Measurements from ENCODE around the gene TTLL8. TPM values are rescaled to one million over a fixed set of nuclear protein-coding genes. Genes with fewer than 3 reads are reported as not detected.

Gene TTLL8
- total RNA-seq, 3 donors from 2014 or later = not detected

DNA sequence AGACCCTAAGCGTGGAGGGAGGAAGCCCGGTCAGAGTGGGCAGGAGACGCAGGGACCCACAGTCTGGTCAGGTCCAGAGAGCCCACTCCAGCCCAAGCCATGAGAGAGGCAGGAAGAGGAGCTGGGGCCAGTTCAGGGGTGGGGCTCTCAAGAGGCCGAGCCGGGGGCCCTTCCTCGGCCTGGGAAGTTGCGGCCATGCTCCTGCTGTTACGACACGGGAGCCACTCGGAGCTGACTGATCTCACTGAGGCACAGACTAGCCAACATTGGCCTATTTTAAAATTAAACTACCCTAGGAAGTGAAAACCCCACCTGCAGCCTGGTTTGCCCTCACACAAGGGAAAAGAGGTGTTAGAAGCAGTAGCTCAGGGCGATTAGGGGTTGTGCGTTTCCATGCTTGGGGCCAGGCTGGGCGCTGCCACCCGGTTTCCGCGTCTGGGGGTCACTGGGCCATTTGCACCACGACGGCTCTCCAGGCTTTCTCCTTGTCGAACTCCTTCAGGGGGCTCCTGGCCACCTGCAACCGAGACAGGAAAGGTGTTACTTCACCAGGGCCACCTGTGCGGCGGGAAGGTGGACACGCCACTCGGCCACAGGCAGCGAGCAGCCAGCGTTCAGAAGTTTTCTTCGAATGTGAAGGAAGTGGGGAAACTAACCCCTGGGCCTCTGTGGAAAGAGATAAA is 3.2 kb upstream of the TTLL8 start:
- H3K4me3 ChIP-seq = no peak overlapping the region
- intact Hi-C loops (cut with DNase I; ENCODE audit: low total_unique reads) = no loop called here
- no peaks in the 10 kb centered on the region for H3K36me3 ChIP-seq
- H3K27ac ChIP-seq = no peak overlapping the region
- H3K4me1 ChIP-seq = no peaks in the 10 kb centered on the region
- H3K27me3 ChIP-seq = peaks cover 6 to 43% of the 10 kb centered on the region in 2 donors
- TF ChIP-seq, protein P1, sequence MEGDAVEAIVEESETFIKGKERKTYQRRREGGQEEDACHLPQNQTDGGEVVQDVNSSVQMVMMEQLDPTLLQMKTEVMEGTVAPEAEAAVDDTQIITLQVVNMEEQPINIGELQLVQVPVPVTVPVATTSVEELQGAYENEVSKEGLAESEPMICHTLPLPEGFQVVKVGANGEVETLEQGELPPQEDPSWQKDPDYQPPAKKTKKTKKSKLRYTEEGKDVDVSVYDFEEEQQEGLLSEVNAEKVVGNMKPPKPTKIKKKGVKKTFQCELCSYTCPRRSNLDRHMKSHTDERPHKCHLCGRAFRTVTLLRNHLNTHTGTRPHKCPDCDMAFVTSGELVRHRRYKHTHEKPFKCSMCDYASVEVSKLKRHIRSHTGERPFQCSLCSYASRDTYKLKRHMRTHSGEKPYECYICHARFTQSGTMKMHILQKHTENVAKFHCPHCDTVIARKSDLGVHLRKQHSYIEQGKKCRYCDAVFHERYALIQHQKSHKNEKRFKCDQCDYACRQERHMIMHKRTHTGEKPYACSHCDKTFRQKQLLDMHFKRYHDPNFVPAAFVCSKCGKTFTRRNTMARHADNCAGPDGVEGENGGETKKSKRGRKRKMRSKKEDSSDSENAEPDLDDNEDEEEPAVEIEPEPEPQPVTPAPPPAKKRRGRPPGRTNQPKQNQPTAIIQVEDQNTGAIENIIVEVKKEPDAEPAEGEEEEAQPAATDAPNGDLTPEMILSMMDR (IDR thresholded peaks at IDR 0.05) = no peak
- no peak for TF ChIP-seq POLR2AphosphoS5 (IDR thresholded peaks at IDR 0.05)
- H3K9me3 ChIP-seq = no peaks in the 10 kb centered on the region
- no peak for DNase-seq (ENCODE audit: low spot score in 2 of 2)

DNA sequence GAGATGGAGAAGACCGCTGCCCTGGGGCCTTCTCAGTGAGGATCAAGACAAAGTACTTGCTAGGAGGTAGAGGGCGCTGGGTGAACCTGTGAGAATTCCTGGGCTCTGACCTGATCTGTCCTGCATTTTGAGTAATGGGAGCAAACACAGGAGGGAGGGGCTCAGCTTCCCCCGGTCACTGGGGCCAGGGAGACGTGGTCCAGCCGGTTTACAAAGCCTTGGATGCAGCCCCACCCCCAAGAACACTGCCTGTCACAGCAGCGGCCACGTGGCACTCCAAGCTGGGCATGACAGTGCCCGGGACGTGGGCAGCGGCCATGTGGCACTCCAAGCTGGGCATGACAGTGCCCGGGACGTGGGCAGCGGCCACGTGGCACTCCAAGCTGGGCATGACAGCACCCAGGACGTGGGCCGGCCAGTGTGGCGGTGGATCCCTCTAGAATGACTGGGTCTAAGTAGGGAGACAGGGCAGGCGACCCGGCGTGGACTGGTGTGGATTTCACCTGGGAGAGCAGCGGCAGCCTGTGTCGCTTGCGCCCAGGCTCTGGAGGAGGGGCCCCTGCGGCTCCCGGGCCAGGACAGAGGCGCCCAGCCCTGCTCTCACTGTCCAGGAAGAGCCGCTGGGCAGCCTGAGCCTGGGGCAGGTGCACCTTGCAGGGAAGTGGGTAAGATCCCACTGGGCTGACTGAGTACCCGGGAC is 2.5 kb upstream of the TTLL8 start:
- H3K27me3 ChIP-seq = peaks cover 6 to 43% of the 10 kb centered on the region in 2 donors
- no peaks in the 10 kb centered on the region for H3K4me1 ChIP-seq
- no peak for DNase-seq (ENCODE audit: low spot score in 2 of 2)
- no peaks in the 10 kb centered on the region for H3K36me3 ChIP-seq
- intact Hi-C loops (cut with DNase I; ENCODE audit: low total_unique reads) = no loop called here
- H3K4me3 ChIP-seq = no peak overlapping the region
- TF ChIP-seq POLR2A (IDR thresholded peaks at IDR 0.05) (no peak), POLR2AphosphoS5 (IDR thresholded peaks at IDR 0.05) (no peak)
- TF ChIP-seq, protein P1 (IDR thresholded peaks at IDR 0.05) = no peak
- H3K27ac ChIP-seq = no peak overlapping the region
- H3K9me3 ChIP-seq = no peaks in the 10 kb centered on the region

DNA sequence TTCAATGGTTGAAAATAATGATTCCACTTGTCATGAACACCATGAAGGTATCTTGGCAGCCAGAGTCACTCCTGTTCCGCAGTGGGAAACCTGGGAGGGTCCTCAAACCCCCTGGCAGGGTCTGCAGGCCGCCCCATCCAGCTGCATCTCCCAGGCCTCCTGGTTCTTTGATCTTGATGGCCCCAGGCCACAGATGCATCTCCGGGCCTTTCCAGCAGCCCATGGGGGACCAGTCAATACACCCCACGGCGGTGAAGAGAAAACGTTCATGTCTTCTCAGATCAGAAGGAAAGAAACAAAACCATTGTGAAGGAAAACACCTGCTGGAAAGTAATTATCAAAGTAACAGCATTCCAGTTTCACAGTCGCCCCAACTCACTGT is 1.8 kb upstream of the TTLL8 start:
- DNase-seq (ENCODE audit: low spot score in 2 of 2) = no peak
- Histone ChIP-seq H3K4me1 (no peaks in the 10 kb centered on the region), H3K9me3 (no peaks in the 10 kb centered on the region), H3K36me3 (no peaks in the 10 kb centered on the region), H3K4me3 (no peak overlapping the region), H3K27ac (no peak overlapping the region), H3K27me3 (peaks cover 6 to 43% of the 10 kb centered on the region in 2 donors)
- intact Hi-C loops (cut with DNase I; ENCODE audit: low total_unique reads) = loop anchor here (10.0 kb wide), 1 partner anchor 295 kb away; no protein-coding TSS in a partner anchor
- TF ChIP-seq, protein P1 (IDR thresholded peaks at IDR 0.05) = no peak
- TF ChIP-seq POLR2AphosphoS5 (IDR thresholded peaks at IDR 0.05) (no peak), POLR2A (IDR thresholded peaks at IDR 0.05) (no peak)

DNA sequence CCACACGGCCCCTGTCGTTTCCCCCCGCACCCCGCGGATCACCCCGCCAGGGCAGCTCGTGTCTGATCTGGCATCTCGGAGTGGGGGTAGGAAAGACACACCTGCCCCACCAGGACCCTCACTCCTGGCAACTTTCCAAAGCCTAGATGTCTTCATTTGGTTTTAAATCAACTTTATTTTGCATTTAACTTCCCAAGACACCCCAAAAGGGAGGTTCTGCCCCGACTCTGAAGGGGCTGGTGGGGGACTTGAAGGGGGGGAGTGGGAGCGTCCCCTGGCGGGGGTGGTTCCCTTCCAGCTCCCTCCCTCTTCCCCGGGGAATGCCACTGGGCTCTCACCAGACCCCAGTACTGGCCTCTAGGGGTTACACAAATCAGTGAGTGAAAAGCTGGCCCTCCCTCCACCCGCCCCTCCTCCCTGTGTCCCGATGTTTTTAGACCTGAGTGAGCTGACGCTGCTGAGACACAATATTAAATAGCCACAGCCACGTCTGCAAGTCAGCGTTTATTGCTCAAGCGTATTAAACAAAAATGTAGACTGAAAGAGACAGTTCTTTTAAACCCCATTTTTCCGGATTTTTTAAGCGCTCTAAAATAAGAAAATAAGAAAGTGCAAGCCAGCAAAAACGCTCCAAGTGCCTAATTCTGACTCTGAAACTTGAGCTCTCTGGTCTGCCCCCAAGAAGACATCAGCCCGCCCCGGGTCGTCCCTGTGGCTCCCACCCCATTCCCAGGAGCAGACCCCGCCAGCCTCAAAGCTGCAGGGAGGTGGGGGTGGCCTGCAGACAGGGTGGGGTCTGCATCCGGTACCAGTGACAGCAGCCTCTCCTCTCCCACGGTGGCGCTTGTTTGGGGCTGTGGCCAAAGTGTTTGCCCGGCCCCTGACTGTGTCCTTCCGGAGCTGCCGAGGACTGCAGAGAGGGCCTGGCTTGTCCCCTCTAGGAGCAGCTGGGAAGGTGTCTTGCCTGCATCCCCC is 1.1 kb upstream of the TTLL8 start:
- H3K4me1 ChIP-seq = no peaks in the 10 kb centered on the region
- TF ChIP-seq POLR2AphosphoS5 (IDR thresholded peaks at IDR 0.05) = no peak
- TF ChIP-seq, protein P1 (IDR thresholded peaks at IDR 0.05) = no peak
- TF ChIP-seq POLR2A (IDR thresholded peaks at IDR 0.05) = no peak
- intact Hi-C loops (cut with DNase I; ENCODE audit: low total_unique reads) = loop anchor here (10.0 kb wide), 1 partner anchor 294 kb away; no protein-coding TSS in a partner anchor
- peak overlapping the region in 2 of 3 donors; percentile 18 to 57 for H3K4me3 ChIP-seq
- H3K27ac ChIP-seq = no peak overlapping the region
- peaks cover 2 to 4% of the 10 kb centered on the region in 2 donors for H3K9me3 ChIP-seq
- peaks cover 6 to 39% of the 10 kb centered on the region in 2 donors for H3K27me3 ChIP-seq
- no peak for DNase-seq (ENCODE audit: low spot score in 2 of 2)
- no peaks in the 10 kb centered on the region for H3K36me3 ChIP-seq
